A549 (cell line): ENCODE measurements around the gene CREB5.

Experiments used
- CHD2 ChIP-seq: fragments of 150-350 bp; IDR thresholded peaks from 2 replicates; pipeline ENCODE4 v1.6.1; 2014; ENCODE audit warnings: low read length; ENCODE audit not compliant: partially characterized antibody
- CTCF ChIP-seq: fragments of >200 bp; sonication (Bioruptor Twin); formaldehyde crosslinking; IDR thresholded peaks from 3 replicates; pipeline ENCODE4 v1.5.1; 2016
- HOXA7 ChIP-seq: fragments of 250-450 bp; sonication (Bioruptor Pico); IDR thresholded peaks from 2 replicates; pipeline ENCODE4 v1.5.0; 2020; ENCODE audit warnings: mild to moderate bottlenecking, moderate library complexity
- MAZ ChIP-seq: fragments of 150-350 bp; IDR thresholded peaks from 2 replicates; pipeline ENCODE4 v1.6.1; 2014; ENCODE audit warnings: antibody characterized with exemption, low read depth, low read length, borderline replicate concordance
- NR3C1 ChIP-seq: fragments of >200 bp; sonication (Bioruptor Twin); formaldehyde crosslinking; IDR thresholded peaks from 3 replicates; pipeline ENCODE4 v1.6.1; 2017
- POLR2A ChIP-seq: IDR thresholded peaks from 2 replicates; pipeline ENCODE4 v1.6.1; 2012; ENCODE audit warnings: mild to moderate bottlenecking, low read length
- RAD21 ChIP-seq, 2 experiments: fragments of >200 bp in 1 of 2; sonication (Bioruptor Twin) in 1 of 2; formaldehyde crosslinking in 1 of 2; IDR thresholded peaks in 1 of 2; conservative IDR thresholded peaks in 1 of 2; 2 replicates in 1 of 2; 3 replicates in 1 of 2; pipeline ENCODE4 v1.6.1; 2012 to 2018; ENCODE audit warnings: inconsistent platforms in 1 of 2
- RCOR1 ChIP-seq: fragments of 150-350 bp; IDR thresholded peaks from 2 replicates; pipeline ENCODE4 v1.6.1; 2014; ENCODE audit warnings: antibody characterized with exemption, low read length, low read depth
- RFX5 ChIP-seq: fragments of 450-650 bp; IDR thresholded peaks from 2 replicates; pipeline ENCODE4 v1.7.1; 2014; ENCODE audit warnings: antibody characterized with exemption, mild to moderate bottlenecking, moderate library complexity
- USF2 ChIP-seq: fragments of 450-650 bp; IDR thresholded peaks from 2 replicates; pipeline ENCODE4 v1.6.1; 2014; ENCODE audit warnings: antibody characterized with exemption
- TF ChIP-seq, protein P1 (sequence below): IDR thresholded peaks from 2 replicates; pipeline ENCODE4 v1.6.1; 2012
- TF ChIP-seq, protein P2 (sequence below): fragments of 200-600 bp; sonication (generic); IDR thresholded peaks from 2 replicates; pipeline ENCODE4 v1.6.1; 2016; ENCODE audit warnings: antibody characterized with exemption, mild to moderate bottlenecking, moderate library complexity
- TF ChIP-seq, protein P3 (sequence below): fragments of 250-450 bp; sonication (Bioruptor Pico); IDR thresholded peaks from 2 replicates; pipeline ENCODE4 v1.5.0; 2021; ENCODE audit warnings: mild to moderate bottlenecking, moderate library complexity, borderline replicate concordance

GRCh38 chr7:28626624-28627262, 214.4 kb downstream of the CREB5 start:
- TF ChIP-seq CTCF (peak; percentile 51), HOXA7 (CRISPR knock-in tag) (no peak), RFX5 (no peak), RAD21 (conservative IDR thresholded peaks at IDR 0.05 in 1 of 2, IDR thresholded peaks at IDR 0.05 in 1 of 2) (peak; percentile 44 to 50; a peak in 4 of 5 replicates), POLR2A (no peak), USF2 (no peak), RCOR1 (no peak), MAZ (no peak), CHD2 (no peak), NR3C1 (no peak)
- TF ChIP-seq, protein P1, sequence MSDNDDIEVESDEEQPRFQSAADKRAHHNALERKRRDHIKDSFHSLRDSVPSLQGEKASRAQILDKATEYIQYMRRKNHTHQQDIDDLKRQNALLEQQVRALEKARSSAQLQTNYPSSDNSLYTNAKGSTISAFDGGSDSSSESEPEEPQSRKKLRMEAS = no peak
- TF ChIP-seq, protein P2, sequence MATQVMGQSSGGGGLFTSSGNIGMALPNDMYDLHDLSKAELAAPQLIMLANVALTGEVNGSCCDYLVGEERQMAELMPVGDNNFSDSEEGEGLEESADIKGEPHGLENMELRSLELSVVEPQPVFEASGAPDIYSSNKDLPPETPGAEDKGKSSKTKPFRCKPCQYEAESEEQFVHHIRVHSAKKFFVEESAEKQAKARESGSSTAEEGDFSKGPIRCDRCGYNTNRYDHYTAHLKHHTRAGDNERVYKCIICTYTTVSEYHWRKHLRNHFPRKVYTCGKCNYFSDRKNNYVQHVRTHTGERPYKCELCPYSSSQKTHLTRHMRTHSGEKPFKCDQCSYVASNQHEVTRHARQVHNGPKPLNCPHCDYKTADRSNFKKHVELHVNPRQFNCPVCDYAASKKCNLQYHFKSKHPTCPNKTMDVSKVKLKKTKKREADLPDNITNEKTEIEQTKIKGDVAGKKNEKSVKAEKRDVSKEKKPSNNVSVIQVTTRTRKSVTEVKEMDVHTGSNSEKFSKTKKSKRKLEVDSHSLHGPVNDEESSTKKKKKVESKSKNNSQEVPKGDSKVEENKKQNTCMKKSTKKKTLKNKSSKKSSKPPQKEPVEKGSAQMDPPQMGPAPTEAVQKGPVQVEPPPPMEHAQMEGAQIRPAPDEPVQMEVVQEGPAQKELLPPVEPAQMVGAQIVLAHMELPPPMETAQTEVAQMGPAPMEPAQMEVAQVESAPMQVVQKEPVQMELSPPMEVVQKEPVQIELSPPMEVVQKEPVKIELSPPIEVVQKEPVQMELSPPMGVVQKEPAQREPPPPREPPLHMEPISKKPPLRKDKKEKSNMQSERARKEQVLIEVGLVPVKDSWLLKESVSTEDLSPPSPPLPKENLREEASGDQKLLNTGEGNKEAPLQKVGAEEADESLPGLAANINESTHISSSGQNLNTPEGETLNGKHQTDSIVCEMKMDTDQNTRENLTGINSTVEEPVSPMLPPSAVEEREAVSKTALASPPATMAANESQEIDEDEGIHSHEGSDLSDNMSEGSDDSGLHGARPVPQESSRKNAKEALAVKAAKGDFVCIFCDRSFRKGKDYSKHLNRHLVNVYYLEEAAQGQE = no peak
- TF ChIP-seq, protein P3, sequence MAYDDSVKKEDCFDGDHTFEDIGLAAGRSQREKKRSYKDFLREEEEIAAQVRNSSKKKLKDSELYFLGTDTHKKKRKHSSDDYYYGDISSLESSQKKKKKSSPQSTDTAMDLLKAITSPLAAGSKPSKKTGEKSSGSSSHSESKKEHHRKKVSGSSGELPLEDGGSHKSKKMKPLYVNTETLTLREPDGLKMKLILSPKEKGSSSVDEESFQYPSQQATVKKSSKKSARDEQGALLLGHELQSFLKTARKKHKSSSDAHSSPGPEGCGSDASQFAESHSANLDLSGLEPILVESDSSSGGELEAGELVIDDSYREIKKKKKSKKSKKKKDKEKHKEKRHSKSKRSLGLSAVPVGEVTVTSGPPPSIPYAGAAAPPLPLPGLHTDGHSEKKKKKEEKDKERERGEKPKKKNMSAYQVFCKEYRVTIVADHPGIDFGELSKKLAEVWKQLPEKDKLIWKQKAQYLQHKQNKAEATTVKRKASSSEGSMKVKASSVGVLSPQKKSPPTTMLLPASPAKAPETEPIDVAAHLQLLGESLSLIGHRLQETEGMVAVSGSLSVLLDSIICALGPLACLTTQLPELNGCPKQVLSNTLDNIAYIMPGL (CRISPR knock-in tag) = no peak
